Measurements from ENCODE around the gene ABHD12. TPM values are rescaled to one million over a fixed set of nuclear protein-coding genes. Genes with fewer than 3 reads are reported as not detected.

Gene ABHD12
- total RNA-seq, 1 donor from 2014 or later, result 42.9 TPM

DNA sequence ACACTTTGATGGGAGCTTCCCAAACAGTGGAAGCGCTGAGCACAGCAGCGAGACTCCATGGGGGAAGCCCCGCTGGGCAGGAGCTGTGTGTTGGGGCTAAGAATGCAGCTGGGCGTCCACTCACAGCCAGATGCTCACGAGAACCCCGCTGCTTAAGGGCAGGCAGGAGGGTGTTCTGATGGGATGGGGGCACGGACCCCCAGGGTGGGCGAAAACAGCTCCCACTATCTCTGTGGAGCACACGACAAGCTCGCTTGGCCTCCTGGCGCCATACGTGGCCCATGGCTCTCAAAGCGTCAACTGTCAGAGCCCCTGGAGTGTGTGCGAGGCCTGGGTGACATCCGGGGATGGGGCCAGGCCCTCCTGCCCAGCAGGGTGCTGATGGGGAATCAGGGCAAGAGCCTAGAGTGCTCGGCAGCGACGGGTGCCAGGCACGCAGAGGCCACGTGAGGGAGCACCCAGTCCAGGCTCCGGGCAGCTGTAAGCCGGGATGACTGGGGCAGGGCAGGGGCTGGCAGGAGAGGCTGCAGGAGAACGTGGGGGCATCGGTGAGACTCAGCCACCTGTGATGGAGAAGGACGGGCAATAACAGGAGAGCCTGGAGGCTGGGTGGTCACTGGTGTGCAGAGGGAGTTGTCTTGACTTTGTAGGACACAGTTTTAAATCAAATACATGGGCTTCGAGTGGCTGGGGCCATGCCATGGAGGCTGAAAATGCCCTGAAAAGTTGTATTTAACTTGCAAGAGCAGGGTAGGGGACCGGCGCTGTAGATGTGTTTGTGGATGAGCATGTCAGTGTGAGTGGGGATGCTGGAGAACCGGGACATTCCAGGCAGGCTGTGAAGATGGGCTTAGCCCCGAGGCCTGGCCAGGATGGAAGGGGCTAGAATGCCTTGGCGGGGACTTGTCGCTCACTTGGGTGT lies 115.5 kb downstream of the ABHD12 start:
- Mint-ChIP-seq H3K27me3 (ENCODE audit: unreplicated experiment) (no peaks in the 10 kb centered on the region), H3K4me3 (ENCODE audit: unreplicated experiment) (no peak overlapping the region), H3K36me3 (ENCODE audit: unreplicated experiment) (peaks cover 51% of the 10 kb centered on the region), H3K27ac (ENCODE audit: unreplicated experiment) (no peak overlapping the region), H3K4me1 (ENCODE audit: unreplicated experiment) (no peaks in the 10 kb centered on the region), H3K9me3 (ENCODE audit: unreplicated experiment) (no peaks in the 10 kb centered on the region)
- DNase-seq (ENCODE audit: extremely low spot score, unreplicated experiment), result no peak
- TF ChIP-seq, protein P1, sequence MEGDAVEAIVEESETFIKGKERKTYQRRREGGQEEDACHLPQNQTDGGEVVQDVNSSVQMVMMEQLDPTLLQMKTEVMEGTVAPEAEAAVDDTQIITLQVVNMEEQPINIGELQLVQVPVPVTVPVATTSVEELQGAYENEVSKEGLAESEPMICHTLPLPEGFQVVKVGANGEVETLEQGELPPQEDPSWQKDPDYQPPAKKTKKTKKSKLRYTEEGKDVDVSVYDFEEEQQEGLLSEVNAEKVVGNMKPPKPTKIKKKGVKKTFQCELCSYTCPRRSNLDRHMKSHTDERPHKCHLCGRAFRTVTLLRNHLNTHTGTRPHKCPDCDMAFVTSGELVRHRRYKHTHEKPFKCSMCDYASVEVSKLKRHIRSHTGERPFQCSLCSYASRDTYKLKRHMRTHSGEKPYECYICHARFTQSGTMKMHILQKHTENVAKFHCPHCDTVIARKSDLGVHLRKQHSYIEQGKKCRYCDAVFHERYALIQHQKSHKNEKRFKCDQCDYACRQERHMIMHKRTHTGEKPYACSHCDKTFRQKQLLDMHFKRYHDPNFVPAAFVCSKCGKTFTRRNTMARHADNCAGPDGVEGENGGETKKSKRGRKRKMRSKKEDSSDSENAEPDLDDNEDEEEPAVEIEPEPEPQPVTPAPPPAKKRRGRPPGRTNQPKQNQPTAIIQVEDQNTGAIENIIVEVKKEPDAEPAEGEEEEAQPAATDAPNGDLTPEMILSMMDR (IDR thresholded peaks at IDR 0.05), result no peak

GRCh38 chr20:25274481-25274880 lies 116.2 kb downstream of the ABHD12 start:
- peaks cover 56% of the 10 kb centered on the region for H3K36me3 Mint-ChIP-seq (ENCODE audit: unreplicated experiment)
- no peaks in the 10 kb centered on the region for H3K9me3 Mint-ChIP-seq (ENCODE audit: unreplicated experiment)
- no peaks in the 10 kb centered on the region for H3K4me1 Mint-ChIP-seq (ENCODE audit: unreplicated experiment)
- no peak overlapping the region for H3K27ac Mint-ChIP-seq (ENCODE audit: unreplicated experiment)
- no peaks in the 10 kb centered on the region for H3K27me3 Mint-ChIP-seq (ENCODE audit: unreplicated experiment)
- TF ChIP-seq, protein P1 (IDR thresholded peaks at IDR 0.05), result no peak
- no peak overlapping the region for H3K4me3 Mint-ChIP-seq (ENCODE audit: unreplicated experiment)
- no peak for DNase-seq (ENCODE audit: extremely low spot score, unreplicated experiment)

GRCh38 chr20:25273541-25274358 lies 116.9 kb downstream of the ABHD12 start:
- DNase-seq (ENCODE audit: extremely low spot score, unreplicated experiment), result no peak
- Mint-ChIP-seq H3K4me1 (ENCODE audit: unreplicated experiment) (no peaks in the 10 kb centered on the region), H3K27me3 (ENCODE audit: unreplicated experiment) (no peaks in the 10 kb centered on the region), H3K9me3 (ENCODE audit: unreplicated experiment) (no peaks in the 10 kb centered on the region), H3K36me3 (ENCODE audit: unreplicated experiment) (peaks cover 62% of the 10 kb centered on the region), H3K27ac (ENCODE audit: unreplicated experiment) (no peak overlapping the region), H3K4me3 (ENCODE audit: unreplicated experiment) (no peak overlapping the region)
- TF ChIP-seq, protein P1 (IDR thresholded peaks at IDR 0.05), result no peak

DNA sequence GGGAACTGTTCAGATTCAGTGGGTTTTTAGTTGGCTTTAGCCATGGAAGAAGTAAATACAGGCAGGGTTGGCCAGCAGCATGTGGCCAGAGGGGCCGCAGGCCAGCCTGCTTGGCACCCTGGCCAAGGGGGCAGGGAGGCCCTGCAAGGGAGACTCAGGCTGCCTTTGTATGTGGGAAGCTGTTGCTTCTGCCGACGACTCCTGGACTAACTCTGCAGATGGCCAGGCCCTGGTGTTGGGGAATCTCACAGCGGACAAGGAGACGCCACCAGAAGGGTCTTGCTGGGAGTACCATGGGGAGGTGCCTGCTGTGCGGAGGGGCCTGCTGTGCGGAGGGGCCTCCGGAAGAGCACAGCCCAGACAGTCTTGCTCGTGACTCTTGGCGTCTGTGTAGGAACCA lies 117.6 kb downstream of the ABHD12 start:
- TF ChIP-seq, protein P1 (IDR thresholded peaks at IDR 0.05), result no peak
- DNase-seq (ENCODE audit: extremely low spot score, unreplicated experiment), result no peak

More for the DNA sequence above, 117.6 kb downstream of the ABHD12 start:
- H3K4me1 Mint-ChIP-seq (ENCODE audit: unreplicated experiment), result no peaks in the 10 kb centered on the region
- H3K9me3 Mint-ChIP-seq (ENCODE audit: unreplicated experiment), result no peaks in the 10 kb centered on the region
- no peak overlapping the region for H3K4me3 Mint-ChIP-seq (ENCODE audit: unreplicated experiment)
- no peaks in the 10 kb centered on the region for H3K27me3 Mint-ChIP-seq (ENCODE audit: unreplicated experiment)
- H3K27ac Mint-ChIP-seq (ENCODE audit: unreplicated experiment), result no peak overlapping the region
- peaks cover 65% of the 10 kb centered on the region for H3K36me3 Mint-ChIP-seq (ENCODE audit: unreplicated experiment)
